Measurements from ENCODE around the gene SERHL2.
"Not testable (repeated sequence)": the region's sequence is repeated elsewhere in the genome, so short reads cannot be mapped to it uniquely, and the experiment has no call there.

- not testable (repeated sequence) for TF ChIP-seq CTCF (IDR thresholded peaks at IDR 0.05; ENCODE audit: insufficient read depth, low read length); POLR2AphosphoS5 (IDR thresholded peaks at IDR 0.05; ENCODE audit: low read depth); GABPA (IDR thresholded peaks at IDR 0.05; ENCODE audit: low read depth); REST (IDR thresholded peaks at IDR 0.05; ENCODE audit: insufficient replicate concordance, low read depth)
Measured at GRCh38 chr22:42575996-42576574, 22.3 kb downstream of the SERHL2 start.
